K562 (cell line): ENCODE data around the gene PUM2. TPM values are rescaled to one million over a fixed set of nuclear protein-coding genes. Genes with fewer than 3 reads are reported as not detected.

Source experiments
- HNRNPL ChIP-seq: fragments of 200-400 bp; formaldehyde crosslinking; IDR thresholded peaks from 2 replicates; pipeline ENCODE4 v1.6.1; 2017; ENCODE audit warnings: low read depth, mild to moderate bottlenecking, low read length
- NBN ChIP-seq: fragments of 450-650 bp; IDR thresholded peaks from 2 replicates; pipeline ENCODE4 v1.6.1; 2016; ENCODE audit warnings: low read depth, mild to moderate bottlenecking
- PRPF4 ChIP-seq: fragments of 200-400 bp; formaldehyde crosslinking; IDR thresholded peaks from one replicate; pipeline ENCODE4 v1.6.1; 2017; ENCODE audit warnings: low read length, low read depth, mild to moderate bottlenecking; ENCODE audit not compliant: insufficient read depth, poor library complexity, severe bottlenecking
- ZNF165 ChIP-seq: fragments of 250-450 bp; sonication (Bioruptor Pico); IDR thresholded peaks from 2 replicates; pipeline ENCODE4 v1.4.0; 2020; ENCODE audit warnings: borderline replicate concordance
- polyA plus RNA-seq, 8 experiments: library from polyadenylated mRNA; depleted of rRNA in 4 of 8; stranded (reverse) in 5 of 8; unstranded in 3 of 8; fragments of >200 nt; fragmentation: Nextera tagmentation in 2 of 8; fragmentation: Illumina TruSeq in 1 of 8; extraction: Ambion mirVana in 2 of 8; extraction: Trizol in 1 of 8; gene quantifications; 2 replicates each; pipeline versions ENCODE4 v1.2.1 to v1.2.3, GENCODE V29; 2011 to 2014; ENCODE audit warnings: inconsistent platforms in 1 of 8, missing spikeins in 1 of 8
- total RNA-seq, 7 experiments: library from RNA; depleted of rRNA in 6 of 7; stranded (reverse); fragments of >200 nt in 6 of 7; fragmentation: Illumina TruSeq in 2 of 7; extraction: Trizol in 2 of 7; gene quantifications; 2 replicates each; pipeline versions ENCODE4 v1.2.1 to v1.2.3, GENCODE V29; 2011 to 2021; ENCODE audit warnings: low replicate concordance in 1 of 7
- TF ChIP-seq, protein P1 (sequence below), 2 experiments: fragments of 450-650 bp; IDR thresholded peaks; 2 replicates each; pipeline ENCODE4 v1.6.1; 2016
- TF ChIP-seq, protein P2 (sequence below): fragments of 250-450 bp; sonication (Bioruptor Pico); IDR thresholded peaks from 2 replicates; pipeline ENCODE4 v1.4.0; 2020; ENCODE audit warnings: borderline replicate concordance

The PUM2 gene
- total and polyA plus RNA-seq, 9 of the 15 experiments (the other 6 are each of a cell fraction or from before 2014, with no cell fraction given) = 13.4 to 61.9 (median 28.3) TPM

DNA sequence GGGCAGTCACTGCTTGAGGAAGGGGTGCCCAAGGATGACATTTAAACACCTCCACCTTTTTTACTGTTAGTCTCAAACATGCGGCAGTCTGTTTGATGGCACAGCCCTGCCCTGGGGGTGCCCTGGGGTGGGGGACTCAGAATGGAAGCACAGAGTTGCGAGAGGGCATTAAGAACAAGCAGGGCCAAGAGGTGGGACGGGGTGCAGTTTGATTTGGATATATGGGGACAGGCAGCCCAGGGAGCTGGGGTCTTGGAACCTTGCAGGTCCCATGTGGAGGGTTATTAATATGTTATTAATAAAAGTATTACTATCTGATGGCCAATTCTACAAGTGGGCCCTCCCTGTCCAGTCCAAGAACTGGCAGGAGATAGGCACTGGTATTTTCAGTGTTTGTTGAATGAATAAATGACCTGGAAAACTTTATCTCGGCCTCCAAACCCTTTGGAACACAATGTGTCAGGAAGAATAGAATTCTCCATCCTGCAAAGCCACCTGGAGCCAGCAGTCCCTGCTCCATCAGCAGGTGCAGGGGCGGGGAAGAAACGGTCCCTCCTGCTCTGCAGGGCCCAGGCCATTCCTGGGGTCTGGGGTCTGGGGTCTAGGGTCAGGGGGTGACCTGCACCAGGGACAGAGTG lies 150.9 kb downstream of the PUM2 start (continued):
- TF ChIP-seq, protein P1, sequence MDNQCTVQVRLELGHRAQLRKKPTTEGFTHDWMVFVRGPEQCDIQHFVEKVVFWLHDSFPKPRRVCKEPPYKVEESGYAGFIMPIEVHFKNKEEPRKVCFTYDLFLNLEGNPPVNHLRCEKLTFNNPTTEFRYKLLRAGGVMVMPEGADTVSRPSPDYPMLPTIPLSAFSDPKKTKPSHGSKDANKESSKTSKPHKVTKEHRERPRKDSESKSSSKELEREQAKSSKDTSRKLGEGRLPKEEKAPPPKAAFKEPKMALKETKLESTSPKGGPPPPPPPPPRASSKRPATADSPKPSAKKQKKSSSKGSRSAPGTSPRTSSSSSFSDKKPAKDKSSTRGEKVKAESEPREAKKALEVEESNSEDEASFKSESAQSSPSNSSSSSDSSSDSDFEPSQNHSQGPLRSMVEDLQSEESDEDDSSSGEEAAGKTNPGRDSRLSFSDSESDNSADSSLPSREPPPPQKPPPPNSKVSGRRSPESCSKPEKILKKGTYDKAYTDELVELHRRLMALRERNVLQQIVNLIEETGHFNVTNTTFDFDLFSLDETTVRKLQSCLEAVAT (IDR thresholded peaks at IDR 0.05) = no peak
- no peak for TF ChIP-seq PRPF4
- TF ChIP-seq ZNF165 = no peak
- TF ChIP-seq, protein P2, sequence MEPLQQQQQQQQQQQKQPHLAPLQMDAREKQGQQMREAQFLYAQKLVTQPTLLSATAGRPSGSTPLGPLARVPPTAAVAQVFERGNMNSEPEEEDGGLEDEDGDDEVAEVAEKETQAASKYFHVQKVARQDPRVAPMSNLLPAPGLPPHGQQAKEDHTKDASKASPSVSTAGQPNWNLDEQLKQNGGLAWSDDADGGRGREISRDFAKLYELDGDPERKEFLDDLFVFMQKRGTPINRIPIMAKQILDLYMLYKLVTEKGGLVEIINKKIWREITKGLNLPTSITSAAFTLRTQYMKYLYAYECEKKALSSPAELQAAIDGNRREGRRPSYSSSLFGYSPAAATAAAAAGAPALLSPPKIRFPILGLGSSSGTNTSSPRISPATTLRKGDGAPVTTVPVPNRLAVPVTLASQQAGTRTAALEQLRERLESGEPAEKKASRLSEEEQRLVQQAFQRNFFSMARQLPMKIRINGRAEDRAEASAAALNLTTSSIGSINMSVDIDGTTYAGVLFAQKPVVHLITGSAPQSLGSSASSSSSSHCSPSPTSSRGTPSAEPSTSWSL (CRISPR knock-in tag) = no peak
- TF ChIP-seq NBN = no peak
- no peak for TF ChIP-seq HNRNPL
- TF ChIP-seq, all 486 proteins: peak for 0
